GM19043 (cell line): ENCODE results near the gene FAHD1.

ENCODE experiments used
- ATAC-seq: cut with Tn5 transposase; IDR thresholded peaks from one replicate; pipeline ENCODE4 v1.9.1; 2021; ENCODE audit warnings: low read depth; ENCODE audit not compliant: unreplicated experiment

FAHD1 gene

GRCh38 chr16:1878256-1878655 lies 51.2 kb downstream of the FAHD1 start:
- ATAC-seq, result no peak
